ENCODE measurements around the gene NRP2.

- TF ChIP-seq GATA2 (IDR thresholded peaks at IDR 0.05; ENCODE audit: low read depth, low read length) = no peak
- no peak for TF ChIP-seq GATA3 (IDR thresholded peaks at IDR 0.05; ENCODE audit: low read depth, low read length)
Observed at GRCh38 chr2:205808486-205809121, 126.3 kb downstream of the NRP2 start.
